Measurements from ENCODE around the gene GYS2. TPM values are rescaled to one million over a fixed set of nuclear protein-coding genes. Genes with fewer than 3 reads are reported as not detected.
A peak's percentile ranks its signal among the peaks of the same experiment; 100 is the strongest.
"Not testable (repeated sequence)": the region's sequence is repeated elsewhere in the genome, so short reads cannot be mapped to it uniquely, and the experiment has no call there.

The GYS2 gene
- 40.9 TPM for total RNA-seq

GRCh38 chr12:21604245-21605101 is at the start of gene GYS2:
TSS of gene GYS2 (minus strand) at chr12:21604847. CDS start at chr12:21604592, 255 bp downstream.
- DNase-seq (ENCODE audit: low spot score), result peak; percentile 70
- peak; percentile 87 for ATAC-seq

- DNase-seq (ENCODE audit: low spot score) (no peak), ATAC-seq (no peak)
Observed at GRCh38 chr12:21651821-21652220, 47.2 kb upstream of the GYS2 start.

GRCh38 chr12:21650997-21651396 is 46.4 kb upstream of the GYS2 start:
- no peak for DNase-seq (ENCODE audit: low spot score)
- no peak for ATAC-seq

- DNase-seq (ENCODE audit: low spot score) (no peak), ATAC-seq (no peak)
Observed at GRCh38 chr12:21649034-21649433, 44.4 kb upstream of the GYS2 start.

GRCh38 chr12:21648378-21648777 is 43.7 kb upstream of the GYS2 start:
- no peak for ATAC-seq
- no peak for DNase-seq (ENCODE audit: low spot score)

GRCh38 chr12:21647179-21647578 is 42.5 kb upstream of the GYS2 start:
- ATAC-seq (no peak), DNase-seq (ENCODE audit: low spot score) (no peak)

GRCh38 chr12:21645041-21645500 is 40.4 kb upstream of the GYS2 start:
- not testable (repeated sequence) for ATAC-seq; DNase-seq (ENCODE audit: low spot score)

GRCh38 chr12:21644516-21644915 is 39.9 kb upstream of the GYS2 start:
- no peak for DNase-seq (ENCODE audit: low spot score)
- ATAC-seq, result no peak

GRCh38 chr12:21643758-21644157 is 39.1 kb upstream of the GYS2 start:
- no peak for ATAC-seq
- no peak for DNase-seq (ENCODE audit: low spot score)

- no peak for ATAC-seq
- no peak for DNase-seq (ENCODE audit: low spot score)
Observed at GRCh38 chr12:21642707-21643389, 38.2 kb upstream of the GYS2 start.

GRCh38 chr12:21638054-21638891 is 33.6 kb upstream of the GYS2 start:
- DNase-seq (ENCODE audit: low spot score), result no peak
- ATAC-seq, result no peak

GRCh38 chr12:21634245-21634644 is 29.6 kb upstream of the GYS2 start:
- no peak for DNase-seq (ENCODE audit: low spot score)
- no peak for ATAC-seq

GRCh38 chr12:21631367-21631766 is 26.7 kb upstream of the GYS2 start:
- no peak for DNase-seq (ENCODE audit: low spot score)

GRCh38 chr12:21627924-21628323 is 23.3 kb upstream of the GYS2 start:
- no peak for DNase-seq (ENCODE audit: low spot score)
- ATAC-seq, result no peak

More at GRCh38 chr12:21631367-21631766, 26.7 kb upstream of the GYS2 start:
- no peak for ATAC-seq

- no peak for DNase-seq (ENCODE audit: low spot score)
Observed at GRCh38 chr12:21618566-21618965, 13.9 kb upstream of the GYS2 start.

GRCh38 chr12:21617030-21617429 is 12.4 kb upstream of the GYS2 start:
- DNase-seq (ENCODE audit: low spot score) (no peak), ATAC-seq (no peak)

More at GRCh38 chr12:21618566-21618965, 13.9 kb upstream of the GYS2 start:
- no peak for ATAC-seq

- DNase-seq (ENCODE audit: low spot score) (no peak), ATAC-seq (no peak)
Observed at GRCh38 chr12:21615431-21615830, 10.8 kb upstream of the GYS2 start.

- ATAC-seq (no peak), DNase-seq (ENCODE audit: low spot score) (no peak)
Observed at GRCh38 chr12:21614506-21614905, 9.9 kb upstream of the GYS2 start.

GRCh38 chr12:21613931-21614330 is 9.3 kb upstream of the GYS2 start:
- ATAC-seq (peak; percentile 78), DNase-seq (ENCODE audit: low spot score) (no peak)

- ATAC-seq, result no peak
- DNase-seq (ENCODE audit: low spot score), result no peak
Observed at GRCh38 chr12:21608196-21608595, 3.5 kb upstream of the GYS2 start.

- ATAC-seq (peak; percentile 45), DNase-seq (ENCODE audit: low spot score) (no peak)
Observed at GRCh38 chr12:21607701-21608100, 3.1 kb upstream of the GYS2 start.
